ENCODE results near the gene UGGT1.

Gene UGGT1

DNA sequence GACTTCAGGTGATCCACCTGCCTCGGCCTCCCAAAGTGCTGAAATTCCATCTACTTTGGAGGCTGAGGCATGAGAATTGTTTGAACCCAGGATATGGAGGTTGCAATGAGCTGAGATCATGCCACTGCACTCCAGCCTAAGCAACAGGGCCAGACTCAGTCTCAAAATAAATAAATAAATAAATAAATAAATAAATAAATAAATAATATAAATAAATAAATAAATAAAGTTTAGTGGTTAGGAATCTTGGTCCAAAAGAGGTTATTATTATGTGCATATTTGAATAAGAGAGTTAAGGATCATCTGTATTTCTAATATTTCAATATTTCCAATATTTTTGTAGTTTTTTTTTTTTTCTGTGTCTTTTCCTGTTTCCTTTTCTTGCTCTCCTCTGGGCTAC is 136.9 kb downstream of the UGGT1 start:
- TF ChIP-seq, protein P1, sequence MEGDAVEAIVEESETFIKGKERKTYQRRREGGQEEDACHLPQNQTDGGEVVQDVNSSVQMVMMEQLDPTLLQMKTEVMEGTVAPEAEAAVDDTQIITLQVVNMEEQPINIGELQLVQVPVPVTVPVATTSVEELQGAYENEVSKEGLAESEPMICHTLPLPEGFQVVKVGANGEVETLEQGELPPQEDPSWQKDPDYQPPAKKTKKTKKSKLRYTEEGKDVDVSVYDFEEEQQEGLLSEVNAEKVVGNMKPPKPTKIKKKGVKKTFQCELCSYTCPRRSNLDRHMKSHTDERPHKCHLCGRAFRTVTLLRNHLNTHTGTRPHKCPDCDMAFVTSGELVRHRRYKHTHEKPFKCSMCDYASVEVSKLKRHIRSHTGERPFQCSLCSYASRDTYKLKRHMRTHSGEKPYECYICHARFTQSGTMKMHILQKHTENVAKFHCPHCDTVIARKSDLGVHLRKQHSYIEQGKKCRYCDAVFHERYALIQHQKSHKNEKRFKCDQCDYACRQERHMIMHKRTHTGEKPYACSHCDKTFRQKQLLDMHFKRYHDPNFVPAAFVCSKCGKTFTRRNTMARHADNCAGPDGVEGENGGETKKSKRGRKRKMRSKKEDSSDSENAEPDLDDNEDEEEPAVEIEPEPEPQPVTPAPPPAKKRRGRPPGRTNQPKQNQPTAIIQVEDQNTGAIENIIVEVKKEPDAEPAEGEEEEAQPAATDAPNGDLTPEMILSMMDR (conservative IDR thresholded peaks at IDR 0.05; ENCODE audit: low read depth): no peak
- H3K27ac ChIP-seq: no peak overlapping the region
- DNase-seq (ENCODE audit: low spot score): no peak
- CTCF ChIA-PET: interaction anchor here (0.8 kb wide), 1 partner anchor 65 kb away, joined by 7 read pairs; no protein-coding TSS in a partner anchor
- POLR2A ChIA-PET (ENCODE audit: low non-redundant PET): no interaction called here

DNA sequence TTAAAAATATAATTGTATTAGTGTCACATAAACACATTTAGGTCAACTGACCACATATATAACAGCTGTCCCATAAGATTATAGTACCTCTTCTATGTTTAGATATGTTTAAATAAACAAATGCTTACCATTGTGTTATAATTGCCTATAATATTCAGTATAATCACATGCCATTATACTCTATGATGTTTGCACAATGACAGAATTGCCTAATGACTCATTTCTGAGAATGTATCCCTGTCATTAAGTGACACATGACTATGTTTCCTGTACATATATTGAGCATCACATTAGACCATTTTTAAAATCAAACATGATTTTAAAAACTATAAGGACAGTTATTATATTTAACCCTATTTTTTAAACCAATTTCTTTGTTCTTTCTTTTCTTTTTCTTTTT is 137.9 kb downstream of the UGGT1 start:
- DNase-seq (ENCODE audit: low spot score): no peak
- ChIA-PET CTCF (no interaction called here), POLR2A (ENCODE audit: low non-redundant PET) (no interaction called here)
- TF ChIP-seq, protein P1 (conservative IDR thresholded peaks at IDR 0.05; ENCODE audit: low read depth): no peak
- no peak overlapping the region for H3K27ac ChIP-seq

DNA sequence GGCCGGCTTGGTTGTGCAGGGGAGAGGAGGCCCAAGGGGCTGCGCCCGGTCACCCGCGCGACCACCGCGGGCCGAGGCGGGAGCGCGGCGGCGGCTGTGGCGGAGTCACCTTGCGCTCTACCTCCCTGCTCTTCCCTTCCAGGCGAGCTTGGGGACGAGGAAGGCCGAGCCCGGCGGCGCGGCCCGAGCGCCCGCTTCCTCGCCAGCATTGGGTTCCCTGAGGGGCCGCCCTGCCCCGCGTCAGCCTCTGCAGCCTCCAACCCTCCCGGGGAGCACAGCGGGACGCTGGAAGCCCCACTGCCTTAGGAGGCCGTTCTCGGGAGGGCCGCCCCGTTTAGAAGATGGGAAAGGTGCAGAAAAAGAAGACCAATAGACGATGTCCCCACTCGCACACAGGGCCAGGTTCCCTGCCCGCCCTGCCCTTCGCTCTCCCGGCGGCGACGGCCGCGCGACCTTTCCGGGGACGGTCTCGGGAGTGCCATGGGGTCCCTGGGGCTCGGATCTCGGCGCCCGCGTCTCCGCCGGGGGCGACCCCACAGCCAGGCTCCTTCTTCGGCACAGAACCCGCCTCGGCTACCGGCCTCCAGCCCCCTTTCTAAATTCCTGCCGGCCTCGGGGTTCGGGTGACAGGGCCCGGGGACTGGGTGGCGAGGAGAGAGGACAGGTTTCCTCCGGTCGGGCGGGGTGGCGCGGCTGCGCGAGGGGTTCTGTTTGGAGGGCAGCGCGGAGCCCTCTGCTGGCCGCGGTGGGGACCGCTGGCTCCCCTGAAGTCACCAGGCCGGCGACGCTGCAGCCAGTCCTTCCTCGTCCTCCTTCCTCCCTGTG is 142.2 kb downstream of the UGGT1 start:
- ChIA-PET POLR2A (ENCODE audit: low non-redundant PET) (interaction anchor here (0.7 kb wide), 1 partner anchor 192 kb away, joined by 3 read pairs; no protein-coding TSS in a partner anchor), CTCF (interaction anchor here (0.6 to 1.2 kb wide), 6 partner anchors 15 to 1578 kb away, joined by 3 read pairs; no protein-coding TSS in a partner anchor)
- peak; percentile 84 for DNase-seq (ENCODE audit: low spot score)
- peak overlapping the region; percentile 26; the same call in 1 of the 2 replicates for H3K27ac ChIP-seq
- TF ChIP-seq, protein P1 (conservative IDR thresholded peaks at IDR 0.05; ENCODE audit: low read depth): peak; percentile 94

DNA sequence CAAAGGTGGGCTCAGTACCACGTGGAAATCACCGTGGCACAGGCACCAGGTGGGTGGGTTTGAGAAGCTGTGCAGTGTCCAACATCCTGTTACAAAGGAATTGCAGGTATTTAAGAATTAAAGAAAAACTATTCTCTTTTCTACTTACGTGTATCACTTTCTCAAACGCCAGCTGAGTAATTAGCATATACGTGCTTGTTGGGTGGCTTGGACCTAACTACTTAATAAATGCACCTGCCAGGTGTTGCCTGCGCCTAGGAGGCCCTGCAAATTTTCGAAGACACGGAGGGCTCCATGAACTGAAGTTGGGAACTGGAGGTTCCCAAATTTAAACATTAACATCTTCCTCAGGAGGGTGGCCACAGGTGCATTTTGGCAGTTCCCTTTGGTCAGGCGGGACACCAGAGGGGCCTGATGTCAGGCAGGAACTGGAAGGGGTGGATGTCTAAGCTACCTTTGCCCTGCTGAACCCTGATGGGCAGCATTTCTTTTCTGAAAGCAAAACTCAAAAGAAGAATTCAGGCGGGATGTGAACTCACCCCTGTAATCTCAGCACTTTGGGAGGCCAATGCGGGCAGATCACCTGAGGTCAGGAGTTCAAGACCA is 142.9 kb downstream of the UGGT1 start:
- DNase-seq (ENCODE audit: low spot score): no peak
- TF ChIP-seq, protein P1 (conservative IDR thresholded peaks at IDR 0.05; ENCODE audit: low read depth): peak; percentile 5
- H3K27ac ChIP-seq: no peak overlapping the region
- ChIA-PET POLR2A (ENCODE audit: low non-redundant PET) (interaction anchor here (0.7 kb wide), 1 partner anchor 222 kb away, joined by 8 read pairs; no protein-coding TSS in a partner anchor), CTCF (interaction anchor here (0.7 to 1.2 kb wide), 6 partner anchors 15 to 1577 kb away, joined by 3 read pairs; no protein-coding TSS in a partner anchor)

DNA sequence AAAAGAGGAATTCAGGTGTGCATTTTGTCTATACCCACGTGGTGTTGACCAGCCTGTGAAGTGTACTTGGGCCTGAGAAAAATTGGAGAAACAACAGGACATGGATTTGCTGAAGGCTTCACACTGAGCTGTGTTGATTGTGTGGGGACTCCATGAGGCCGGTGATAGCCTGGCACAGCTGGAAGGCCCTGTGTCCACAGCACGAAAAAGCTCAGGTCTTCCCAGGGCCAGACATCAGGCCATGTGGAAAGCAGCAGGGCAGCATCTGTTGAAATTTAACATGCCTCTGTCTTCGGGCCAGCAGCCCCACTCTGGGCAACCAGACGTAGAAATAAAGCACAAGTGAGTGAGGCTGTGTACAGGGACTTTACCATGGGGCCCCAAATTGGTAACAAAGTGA is 143.6 kb downstream of the UGGT1 start:
- no peak overlapping the region for H3K27ac ChIP-seq
- POLR2A ChIA-PET (ENCODE audit: low non-redundant PET): interaction anchor here (0.7 kb wide), 1 partner anchor 221 kb away, joined by 8 read pairs; no protein-coding TSS in a partner anchor
- DNase-seq (ENCODE audit: low spot score): no peak
- CTCF ChIA-PET: interaction anchor here (0.8 to 1.2 kb wide), 3 partner anchors 26 to 56 kb away, joined by 3 read pairs; no protein-coding TSS in a partner anchor
- TF ChIP-seq, protein P1 (conservative IDR thresholded peaks at IDR 0.05; ENCODE audit: low read depth): no peak

DNA sequence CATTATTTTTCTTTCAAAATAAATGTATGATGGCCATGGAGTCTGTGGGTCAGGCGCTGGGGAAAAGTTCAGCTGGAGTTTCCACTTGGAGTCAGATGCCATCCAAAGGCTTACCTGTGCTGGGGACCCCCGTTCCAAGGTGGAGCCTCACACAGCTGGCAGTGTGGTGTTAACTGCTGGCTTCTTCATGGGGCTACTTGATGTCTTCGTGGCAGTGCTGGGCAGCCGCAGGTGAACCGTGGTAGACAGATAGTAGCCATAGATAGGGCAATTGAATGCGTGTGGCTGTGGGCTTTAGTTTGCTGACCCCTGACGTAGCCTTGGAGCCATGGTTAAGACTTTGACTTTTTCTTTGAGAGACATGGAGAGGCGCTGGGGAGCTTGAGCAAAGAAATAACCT is 144.6 kb downstream of the UGGT1 start:
- ChIA-PET CTCF (interaction anchor here (0.5 to 0.7 kb wide), 2 partner anchors 888 to 974 kb away, joined by 3 to 7 read pairs; no protein-coding TSS in a partner anchor), POLR2A (ENCODE audit: low non-redundant PET) (no interaction called here)
- TF ChIP-seq, protein P1 (conservative IDR thresholded peaks at IDR 0.05; ENCODE audit: low read depth): no peak
- DNase-seq (ENCODE audit: low spot score): no peak
- no peak overlapping the region for H3K27ac ChIP-seq
